PC-9 (cell line): ENCODE data around the gene SYMPK. TPM values are rescaled to one million over a fixed set of nuclear protein-coding genes. Genes with fewer than 3 reads are reported as not detected.

Experiments used
- BruUV-seq: library from RNA; stranded (reverse); fragments of 400-500 nt; replicated peaks from 2 replicates; lab custom pipeline; 2021; lab: Mats Ljungman, UMichigan
- CTCF ChIA-PET: fragments of 300-600 bp; sonication (Branson Sonifier 250); formaldehyde crosslinking; loops from one replicate; lab custom pipeline; 2022; ENCODE audit warnings: antibody characterized with exemption; lab: Charles Lee
- POLR2A ChIA-PET: fragments of 300-600 bp; sonication (Branson Sonifier 250); formaldehyde crosslinking; loops from one replicate; lab custom pipeline; 2022; ENCODE audit warnings: antibody characterized with exemption; ENCODE audit not compliant: unreplicated experiment; lab: Charles Lee
- DNase-seq, 2 experiments: peaks; one replicate each; pipeline versions ENCODE4 v3.0.0 to v3.0.0-alpha.2; 2015 to 2022; ENCODE audit warnings: mixed read lengths in 1 of 2
- H2AFZ ChIP-seq: fragments of 200-600 bp; sonication (generic); 2 replicates; pipeline ENCODE4 v1.8.1; 2017; ENCODE audit warnings: antibody characterized with exemption
- H3F3A ChIP-seq: fragments of 200-600 bp; sonication (generic); 2 replicates; pipeline ENCODE4 v1.8.1; 2017; ENCODE audit warnings: antibody characterized with exemption, mild to moderate bottlenecking, low read depth; ENCODE audit not compliant: insufficient read depth
- H3K27ac ChIP-seq: fragments of 200-600 bp; sonication (generic); 2 replicates; pipeline ENCODE4 v1.6.1; 2016; ENCODE audit warnings: mixed run types
- H3K27me3 ChIP-seq: fragments of 200-600 bp; sonication (generic); 2 replicates; pipeline ENCODE4 v1.6.1; 2016; ENCODE audit warnings: low read depth, mixed run types; ENCODE audit not compliant: insufficient read depth
- H3K36me3 ChIP-seq: fragments of 200-600 bp; sonication (generic); 2 replicates; pipeline ENCODE4 v1.6.1; 2016; ENCODE audit warnings: low read depth, mixed run types
- H3K4me1 ChIP-seq: fragments of 200-600 bp; sonication (generic); replicated peaks from 2 replicates; pipeline ENCODE4 v1.6.1; 2016; ENCODE audit warnings: mixed run types; ENCODE audit not compliant: insufficient read depth
- H3K4me2 ChIP-seq: fragments of 200-600 bp; sonication (generic); 2 replicates; pipeline ENCODE4 v1.6.1; 2017; ENCODE audit warnings: mixed run types
- H3K4me3 ChIP-seq: fragments of 200-600 bp; sonication (generic); 2 replicates; pipeline ENCODE4 v1.6.1; 2016; ENCODE audit warnings: mixed run types
- H3K79me2 ChIP-seq: fragments of 200-600 bp; sonication (generic); 2 replicates; pipeline ENCODE4 v1.6.1; 2017; ENCODE audit warnings: low read depth, mixed run types
- H3K9me2 ChIP-seq: fragments of 200-600 bp; sonication (generic); 2 replicates; pipeline ENCODE4 v1.8.1; 2017; ENCODE audit warnings: mild to moderate bottlenecking; ENCODE audit not compliant: insufficient read depth
- H3K9me3 ChIP-seq: fragments of 200-600 bp; sonication (generic); 2 replicates; pipeline ENCODE4 v1.8.1; 2016; ENCODE audit warnings: low read depth; ENCODE audit not compliant: insufficient read depth
- H4K20me1 ChIP-seq: fragments of 200-600 bp; sonication (generic); 2 replicates; pipeline ENCODE4 v1.8.1; 2017; ENCODE audit not compliant: insufficient read depth
- CTCF ChIP-seq: fragments of 200-600 bp; sonication (generic); conservative IDR thresholded peaks from 2 replicates; pipeline ENCODE4 v1.6.1; 2017; ENCODE audit warnings: mixed run types, antibody characterized with exemption, mild to moderate bottlenecking, moderate library complexity
- EZH2 ChIP-seq: fragments of 200-600 bp; sonication (generic); IDR thresholded peaks from 2 replicates; pipeline ENCODE4 v1.8.0; 2017; ENCODE audit warnings: antibody characterized with exemption, low read depth
- intact Hi-C: fragments of 100-400 bp; cut with micrococcal nuclease; formaldehyde crosslinking; loops from one replicate; pipeline ENCODE4 v1.10.0; 2022; ENCODE audit not compliant: unreplicated experiment
- total RNA-seq: library from RNA; stranded (reverse); gene quantifications from 2 replicates; pipeline ENCODE4 v1.2.3, GENCODE V29; 2021

The SYMPK gene
- total RNA-seq, 1 experiment from 2014 or later: 85.5 TPM

- TSS peak; percentile 51 for BruUV-seq
- DNase-seq: peak; percentile 91 to 99
- Histone ChIP-seq H4K20me1 (no peaks in the 10 kb centered on the region), H3K36me3 (0 out of 2 replicates have a peak, but pooled peaks cover 3% of the 10 kb centered on the region), H3K27ac (peak within 1 kb of the TSS; percentile 79), H3K4me3 (peak within 1 kb of the TSS; percentile 97), H3K4me2 (peak within 1 kb of the TSS; percentile 100), H3F3A (peaks cover 63% of the 10 kb centered on the region; the same call in 1 of the 2 replicates), H3K27me3 (no peaks in the 10 kb centered on the region), H3K4me1 (peaks cover 17% of the 10 kb centered on the region), H3K9me3 (no peaks in the 10 kb centered on the region), H3K9me2 (no peaks in the 10 kb centered on the region), H3K79me2 (no peaks in the 10 kb centered on the region), H2AFZ (peak within 1 kb of the TSS; percentile 94)
- ChIA-PET CTCF (interaction anchor here (0.5 to 1.5 kb wide), 19 partner anchors 14 to 247 kb away, joined by 3 to 12 read pairs (median 4); partner anchors contain the start of genes FBXO46, QPCTL and RSPH6A), POLR2A (interaction anchor here (0.5 to 1.1 kb wide), 19 partner anchors 13 to 647 kb away, joined by 3 to 58 read pairs (median 4); partner anchors contain the start of genes DMPK, FBXO46, QPCTL and SNRPD2)
- intact Hi-C loops: loop anchor here (1.0 to 5.0 kb wide), 6 partner anchors 12 to 347 kb away; partner anchors contain the start of genes ERCC1, FBXO46 and QPCTL
- no peak for TF ChIP-seq CTCF
Observed at GRCh38 chr19:45768984-45769782, 93.8 kb downstream of the SYMPK start, which contains the start of gene SIX5. Gene SIX5 (minus strand): TSS chr19:45769252. CDS start chr19:45768844, 408 bp downstream.

- intact Hi-C loops: loop anchor here (2.0 to 5.0 kb wide), 3 partner anchors 38 to 346 kb away; partner anchors contain the start of genes ERCC1 and FBXO46
- Histone ChIP-seq H3K4me3 (peak overlapping the region; percentile 97), H2AFZ (peak overlapping the region; percentile 94), H4K20me1 (no peaks in the 10 kb centered on the region), H3F3A (peaks cover 58% of the 10 kb centered on the region; the same call in 1 of the 2 replicates), H3K9me2 (no peaks in the 10 kb centered on the region), H3K27ac (peak overlapping the region; percentile 79), H3K4me2 (peak overlapping the region; percentile 100), H3K27me3 (no peaks in the 10 kb centered on the region), H3K36me3 (0 out of 2 replicates have a peak, but pooled peaks cover 3% of the 10 kb centered on the region), H3K79me2 (no peaks in the 10 kb centered on the region), H3K9me3 (no peaks in the 10 kb centered on the region), H3K4me1 (peaks cover 17% of the 10 kb centered on the region)
- ChIA-PET CTCF (interaction anchor here (0.6 to 1.2 kb wide), 2 partner anchors 10 to 76 kb away, joined by 4 to 10 read pairs; partner anchors contain the start of gene QPCTL), POLR2A (interaction anchor here (0.6 kb wide), 1 partner anchor 38 kb away, joined by 4 read pairs; the partner anchor contains the start of gene FBXO46)
- TF ChIP-seq EZH2 (no peak), CTCF (no peak)
- BruUV-seq: no TSS peak
- peak in 1 of 2 experiments; percentile 41 for DNase-seq
Observed at GRCh38 chr19:45768655-45768983, 94.3 kb downstream of the SYMPK start.
